ENCODE data around the gene SFI1.
"Not testable (repeated sequence)": the region's sequence is repeated elsewhere in the genome, so short reads cannot be mapped to it uniquely, and the experiment has no call there.

The SFI1 gene

DNA sequence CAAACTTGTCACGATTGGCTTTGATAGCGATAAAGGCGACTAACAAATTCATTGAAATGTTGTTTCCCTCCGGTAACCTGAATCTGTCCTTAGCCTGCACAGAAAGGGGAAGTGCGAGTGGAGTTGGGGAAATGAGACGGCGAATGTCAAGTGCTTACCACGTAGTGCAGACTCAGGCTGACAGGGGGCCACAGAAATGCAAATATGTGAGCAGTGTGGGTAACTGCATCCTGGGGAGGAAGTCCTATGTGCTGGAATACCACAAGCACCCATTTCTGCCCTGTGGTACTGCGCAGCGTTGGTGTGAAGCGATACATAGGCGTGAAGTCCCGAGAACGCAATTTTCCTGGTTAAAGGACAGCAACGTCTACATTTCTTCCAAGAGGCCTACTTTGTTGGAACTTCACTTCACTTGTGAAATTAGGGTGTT is 5.8 kb upstream of the SFI1 start:
- DNase-seq (ENCODE audit: low read depth, low spot score): no peak

DNA sequence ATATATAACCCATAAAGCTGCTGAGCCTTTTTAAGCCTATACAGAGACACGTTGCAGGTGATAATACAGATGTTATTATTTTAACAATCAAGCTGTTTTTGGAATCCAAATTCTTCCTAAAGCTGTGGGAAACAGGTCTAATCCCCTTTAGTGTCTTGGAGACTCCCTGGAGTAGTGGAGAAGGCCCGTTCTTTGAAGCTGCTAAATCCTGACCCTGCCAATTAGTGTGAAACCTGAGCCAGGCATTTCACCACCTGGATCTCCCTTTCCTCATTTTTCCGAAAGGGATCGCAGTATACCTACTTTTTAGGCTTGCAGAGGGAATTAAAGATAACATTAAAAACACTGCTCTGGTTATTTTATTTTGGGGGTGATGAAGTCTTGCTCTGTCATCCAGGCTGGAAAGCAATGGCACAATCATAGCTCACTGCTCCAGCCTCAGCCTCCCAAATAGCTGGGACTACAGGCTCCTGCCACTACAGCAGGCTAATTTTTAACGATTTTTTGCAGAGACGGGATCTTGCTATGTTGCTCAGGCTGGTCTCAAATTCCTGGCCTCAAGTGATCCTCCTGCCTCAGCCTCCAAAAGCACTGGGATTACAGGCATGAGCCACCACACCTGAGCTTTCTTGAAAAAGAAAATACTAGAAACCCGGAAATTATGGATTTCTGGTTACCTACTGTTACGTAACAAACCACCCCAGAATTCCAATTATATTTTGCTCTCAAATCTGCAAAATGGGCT is 4.9 kb upstream of the SFI1 start:
- DNase-seq (ENCODE audit: low read depth, low spot score): no peak

DNA sequence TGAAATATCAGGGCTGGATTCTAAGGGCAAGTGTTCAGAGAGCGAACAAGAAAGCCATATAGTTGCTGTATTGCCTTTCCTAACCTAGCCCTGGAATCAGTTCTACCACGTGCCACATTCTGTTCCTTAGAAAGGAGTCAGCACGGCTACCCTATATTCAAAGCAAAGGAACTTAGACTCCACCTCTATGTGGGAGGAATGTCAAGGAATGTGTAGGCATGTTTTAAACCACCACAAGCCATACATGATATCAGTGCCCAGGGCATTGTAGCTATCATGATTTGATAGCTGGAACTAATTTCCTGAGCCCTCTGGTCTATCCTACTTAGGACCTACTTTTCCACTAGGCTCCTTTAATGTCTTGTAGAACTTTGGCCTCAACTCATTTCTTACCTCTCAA is 4.2 kb upstream of the SFI1 start:
- DNase-seq (ENCODE audit: low read depth, low spot score): no peak

DNA sequence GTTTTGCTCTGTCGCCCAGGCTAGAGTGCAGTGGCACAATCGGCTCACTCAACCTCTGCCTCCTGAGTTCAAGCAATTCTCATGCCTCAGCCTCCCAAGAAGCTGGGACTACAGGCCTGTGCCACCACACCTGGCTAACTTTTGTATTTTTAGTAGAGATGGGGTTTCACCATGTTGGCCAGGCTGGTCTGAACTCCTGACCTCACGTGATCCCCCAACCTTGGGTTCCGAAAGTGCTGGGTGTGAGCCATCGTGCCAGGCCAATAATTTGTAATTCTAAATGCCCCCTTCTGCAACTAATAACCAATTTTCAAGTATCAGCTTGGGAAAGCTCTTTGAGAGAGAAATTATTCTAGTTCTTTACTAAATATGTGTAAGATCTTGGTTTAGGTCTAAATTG is 3.0 kb upstream of the SFI1 start:
- DNase-seq (ENCODE audit: low read depth, low spot score): not testable (repeated sequence)

DNA sequence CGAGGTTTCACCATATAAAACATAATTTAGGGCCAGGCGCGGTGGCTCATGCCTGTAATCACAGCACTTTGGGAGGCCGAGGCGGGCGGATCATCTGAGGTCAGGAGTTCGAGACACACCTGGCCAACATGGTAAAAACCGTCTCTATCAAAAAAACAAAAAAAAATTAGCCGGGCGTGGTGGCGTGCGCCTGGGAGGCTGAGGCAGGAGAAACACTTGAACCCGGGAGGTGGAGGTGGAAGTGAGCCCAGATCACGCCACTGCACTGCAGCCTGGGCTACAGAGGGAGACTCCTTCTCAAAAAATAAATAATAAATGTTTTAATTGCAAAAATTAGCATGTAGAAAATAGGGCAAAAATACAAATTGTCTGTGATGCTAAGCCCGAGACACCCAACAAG is 993 bp upstream of the SFI1 start:
- no peak for DNase-seq (ENCODE audit: low read depth, low spot score)

DNA sequence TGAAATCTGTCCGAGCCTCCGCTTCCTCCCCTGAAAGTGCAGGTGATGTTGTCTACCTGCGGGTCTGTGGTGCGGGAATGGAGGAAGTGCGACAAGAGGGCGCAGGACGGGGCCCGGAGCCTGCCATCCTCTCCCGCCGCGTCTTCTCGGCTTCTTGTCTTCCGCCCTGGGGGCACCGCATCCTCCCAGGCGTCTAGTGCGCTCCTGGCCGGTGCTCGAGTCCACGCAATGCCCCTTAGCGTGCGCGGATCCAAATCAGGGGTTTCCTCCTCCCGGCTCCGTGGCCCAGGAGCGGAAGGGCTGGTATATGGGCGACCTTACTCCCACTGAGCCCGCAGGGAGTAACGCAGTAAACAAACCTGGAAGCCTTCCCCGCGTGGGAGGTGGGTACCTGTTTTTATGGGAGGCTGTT is 405 bp downstream of the SFI1 start:
- DNase-seq (ENCODE audit: low read depth, low spot score): no peak

DNA sequence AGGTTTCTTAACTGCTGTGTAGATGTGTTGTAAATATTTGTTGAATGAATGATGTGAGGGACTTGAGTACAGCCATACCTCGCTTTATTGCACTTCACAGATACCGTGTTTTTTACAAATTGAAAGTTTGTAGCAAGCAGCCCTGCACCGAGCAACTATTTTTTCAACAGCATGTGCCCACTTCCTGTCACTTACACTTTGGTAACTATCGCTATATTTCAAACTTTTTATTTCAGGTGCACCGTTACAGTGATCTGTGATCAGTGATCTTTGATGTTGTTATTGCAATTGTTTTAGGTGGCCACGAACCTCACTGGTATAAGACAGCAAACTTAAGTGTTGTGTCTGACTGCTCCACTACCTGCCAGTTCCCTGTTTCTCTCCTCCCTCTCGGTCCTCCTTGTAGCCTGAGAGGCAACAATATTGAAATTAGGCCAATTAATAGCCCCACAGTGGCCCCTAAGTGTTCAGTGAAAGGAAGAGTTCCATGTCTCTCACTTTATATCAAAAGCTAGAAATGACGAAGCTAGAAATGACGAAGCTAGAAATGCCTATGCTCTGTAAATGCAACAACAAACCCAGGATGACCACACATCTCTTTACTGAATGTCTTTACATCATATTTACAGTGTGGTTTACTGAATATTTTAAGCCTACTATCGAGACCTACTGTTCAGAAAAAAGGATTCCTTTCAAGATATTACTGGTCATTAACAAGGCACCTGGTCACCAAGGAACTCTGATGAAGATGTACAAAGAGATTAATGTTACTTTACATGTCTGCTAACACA is 1.0 kb downstream of the SFI1 start:
- DNase-seq (ENCODE audit: low read depth, low spot score): no peak

DNA sequence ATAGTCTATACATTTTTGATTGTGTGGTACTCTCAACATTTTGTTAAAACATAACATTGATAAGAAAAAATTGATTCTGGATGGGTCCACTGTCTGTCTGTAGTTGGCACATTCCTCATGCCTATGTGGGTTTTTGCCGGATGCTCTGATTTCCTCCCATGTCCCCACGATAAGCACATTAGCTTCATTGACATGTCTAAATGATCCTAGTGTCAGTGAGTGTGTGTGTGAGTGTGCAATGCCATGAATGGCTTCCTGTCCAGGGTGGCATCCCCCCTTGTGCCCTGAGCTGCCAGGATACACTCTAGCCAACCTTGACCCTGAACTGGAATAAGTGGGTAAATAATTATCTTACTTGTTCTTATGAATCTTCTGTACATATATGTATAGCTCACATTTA is 5.4 kb downstream of the SFI1 start:
- DNase-seq (ENCODE audit: low read depth, low spot score): no peak

DNA sequence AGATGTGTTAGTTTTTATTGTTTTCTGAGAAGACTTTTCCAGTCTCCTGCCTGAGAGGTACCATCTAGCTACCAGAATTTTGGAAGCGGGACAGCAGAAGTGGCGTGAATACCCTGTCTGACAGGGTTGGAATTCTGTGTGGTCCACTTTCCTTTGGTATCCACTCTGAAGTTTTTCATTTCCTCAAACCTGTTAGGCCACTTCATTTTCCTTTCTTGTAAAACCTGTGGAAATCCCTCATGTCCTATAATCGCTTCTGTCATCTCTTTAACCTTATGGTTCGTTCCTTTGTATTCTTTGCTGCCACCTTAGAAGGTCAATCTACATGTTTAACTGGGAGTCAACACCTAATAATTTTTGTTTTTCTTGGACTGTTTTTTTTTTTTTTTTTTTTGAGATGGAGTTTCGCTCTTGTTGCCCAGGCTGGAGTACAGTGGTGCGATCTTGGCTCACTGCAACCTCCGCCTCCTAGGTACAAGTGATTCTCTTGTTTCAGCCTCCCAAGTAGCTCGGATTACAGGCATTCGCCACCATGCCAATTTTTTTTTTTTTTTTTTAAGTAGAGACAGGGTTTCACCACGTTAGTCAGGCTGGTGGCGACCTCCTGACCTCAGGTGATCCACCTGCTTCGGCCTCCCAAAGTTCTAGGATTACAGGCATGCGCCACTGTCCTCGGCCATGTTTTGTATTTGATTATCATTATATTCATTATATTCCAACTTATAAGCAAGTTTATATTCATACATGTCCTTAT is 7.1 kb downstream of the SFI1 start:
- no peak for DNase-seq (ENCODE audit: low read depth, low spot score)

DNA sequence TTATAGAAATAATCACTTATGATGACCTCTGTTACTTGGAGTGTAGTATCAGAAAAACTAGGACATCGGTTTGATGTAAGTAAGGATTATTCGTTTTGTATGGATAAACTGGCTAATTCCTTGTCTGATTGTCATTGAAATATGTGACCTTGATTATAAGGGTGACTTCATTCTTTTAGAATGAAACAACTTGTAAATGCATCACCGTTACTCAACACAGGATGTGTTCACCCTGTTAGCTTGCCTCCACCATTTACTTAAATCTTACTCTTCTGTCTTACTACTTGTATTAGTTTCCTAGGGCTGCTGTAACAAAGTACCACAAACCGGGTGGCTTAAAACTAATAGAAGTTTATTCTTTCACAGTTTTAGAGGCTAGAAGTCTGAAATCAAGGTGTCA is 7.9 kb downstream of the SFI1 start:
- DNase-seq (ENCODE audit: low read depth, low spot score): no peak

DNA sequence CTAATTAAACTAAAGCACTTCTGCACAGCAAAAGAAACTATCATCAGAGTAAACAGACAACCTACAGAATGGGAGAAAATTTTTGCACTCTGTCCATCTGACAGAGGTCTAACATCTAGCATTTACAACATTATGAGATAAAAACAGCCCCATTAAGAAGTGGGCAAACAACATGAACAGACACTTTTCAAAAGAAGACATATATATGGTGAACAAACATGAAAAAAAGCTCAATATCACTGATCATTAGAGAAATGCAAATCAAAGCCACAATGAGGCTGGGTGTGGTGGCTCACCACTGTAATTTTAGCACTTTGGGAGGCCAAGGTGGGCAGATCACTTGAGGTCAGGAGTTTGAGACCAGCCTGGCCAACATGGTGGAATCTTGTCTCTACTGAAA is 11.2 kb downstream of the SFI1 start:
- DNase-seq (ENCODE audit: low read depth, low spot score): not testable (repeated sequence)

DNA sequence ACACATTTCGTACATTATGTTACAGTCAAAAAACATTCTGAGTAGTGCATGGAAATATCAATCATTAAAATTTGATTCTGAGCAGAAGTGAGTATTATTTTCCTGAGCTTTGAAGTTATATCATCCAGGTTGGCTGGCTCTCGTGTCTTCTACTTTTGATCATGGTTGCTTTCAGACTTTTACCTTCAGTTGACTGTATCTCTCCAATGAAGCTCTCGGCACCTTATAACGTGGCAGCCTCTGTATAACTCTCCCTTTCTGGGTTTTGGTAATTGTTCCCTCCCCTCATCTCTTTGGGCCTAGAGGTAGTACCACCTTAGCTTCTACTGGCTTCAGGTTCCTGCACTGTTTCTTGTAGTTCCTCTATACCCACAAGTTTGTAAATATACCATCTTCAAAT is 12.2 kb downstream of the SFI1 start:
- DNase-seq (ENCODE audit: low read depth, low spot score): no peak

DNA sequence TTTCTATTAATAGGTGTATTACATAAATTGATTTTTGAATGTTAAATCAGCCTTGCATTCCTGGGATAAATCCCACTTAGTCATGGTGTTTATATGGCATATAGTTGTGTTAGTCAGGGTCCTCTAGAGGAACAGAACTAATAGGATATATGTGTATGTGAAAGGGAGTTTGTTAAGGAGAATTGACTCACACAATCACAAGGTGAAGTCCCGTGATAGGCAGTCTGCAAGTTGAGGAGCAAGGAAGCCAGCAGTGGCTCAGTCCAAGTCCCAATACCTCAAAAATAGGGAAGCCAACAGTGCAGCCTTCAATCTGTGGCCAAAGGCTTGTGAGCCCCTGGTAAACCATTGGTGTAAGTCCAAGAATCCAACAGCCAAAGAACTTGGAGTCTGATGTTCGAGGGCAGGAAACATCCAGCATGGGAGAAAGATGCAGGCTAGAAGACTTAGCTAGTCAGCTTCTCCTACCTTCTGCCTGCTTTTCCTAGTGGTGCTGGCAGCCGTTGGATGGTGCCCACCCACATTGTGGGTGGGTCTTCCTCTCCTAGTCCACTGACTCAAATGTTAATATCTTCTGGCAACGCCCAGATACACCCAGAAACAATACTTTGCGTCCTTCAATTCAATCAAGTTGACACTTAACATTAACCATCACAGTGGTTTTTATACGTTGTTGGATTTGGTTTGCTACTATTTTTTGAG is 12.9 kb downstream of the SFI1 start:
- no peak for DNase-seq (ENCODE audit: low read depth, low spot score)

DNA sequence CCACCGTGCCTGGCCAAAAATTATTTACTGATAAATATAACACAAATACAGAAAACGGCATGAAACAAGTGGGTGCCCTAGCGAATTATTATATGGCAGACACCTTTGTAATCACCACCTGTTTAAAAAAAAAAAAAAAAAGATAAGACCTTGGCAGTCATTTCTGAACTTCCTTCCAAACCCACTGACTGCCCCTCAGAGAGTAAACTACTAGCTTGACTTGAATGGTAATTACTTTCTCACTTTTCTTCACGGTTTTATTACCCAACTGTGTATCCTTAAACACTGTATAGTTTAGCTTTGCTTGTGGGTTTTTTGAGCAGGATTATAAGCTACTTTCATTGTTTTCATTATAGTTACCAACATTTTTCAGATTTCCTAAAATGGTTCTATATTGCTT is 23.7 kb downstream of the SFI1 start:
- DNase-seq (ENCODE audit: low read depth, low spot score): no peak

DNA sequence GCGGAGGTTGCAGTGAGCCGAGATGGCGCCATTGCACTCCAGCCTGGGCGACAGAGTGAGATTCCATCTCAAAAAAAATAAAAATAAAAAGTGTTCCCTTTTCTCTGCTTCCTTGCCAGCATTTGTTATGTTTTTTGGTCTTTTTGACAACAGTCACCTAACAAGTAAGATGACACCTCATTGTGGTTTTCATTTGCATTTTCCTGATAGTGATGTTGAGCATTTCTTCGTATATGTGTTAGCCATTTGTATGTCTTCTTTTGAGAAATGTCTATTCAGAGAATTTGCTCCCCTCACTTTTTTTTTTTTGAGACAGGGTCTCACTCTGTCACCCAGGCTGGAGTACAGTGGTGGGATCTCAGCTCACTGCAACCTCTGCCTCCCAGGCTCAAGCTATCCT is 27.8 kb downstream of the SFI1 start:
- not testable (repeated sequence) for DNase-seq (ENCODE audit: low read depth, low spot score)

DNA sequence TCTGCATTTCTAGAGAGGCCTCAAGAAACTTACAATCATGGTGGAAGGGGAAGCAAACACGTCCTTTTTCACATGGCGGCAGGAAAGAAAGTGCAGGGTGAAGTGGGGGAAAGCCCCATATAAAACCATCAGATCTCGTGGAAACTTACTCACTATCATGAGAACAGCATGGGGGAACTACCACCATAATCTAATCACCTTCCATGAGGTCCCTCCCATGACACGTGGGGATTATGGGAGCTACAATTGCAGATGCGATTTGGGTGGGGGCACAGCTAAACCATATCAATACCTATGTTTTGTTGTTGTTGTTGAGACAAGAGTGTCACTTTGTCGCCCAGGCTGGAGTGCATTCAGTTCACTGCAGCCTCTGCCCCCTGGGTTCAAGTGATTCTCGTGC is 29.9 kb downstream of the SFI1 start:
- no peak for DNase-seq (ENCODE audit: low read depth, low spot score)

DNA sequence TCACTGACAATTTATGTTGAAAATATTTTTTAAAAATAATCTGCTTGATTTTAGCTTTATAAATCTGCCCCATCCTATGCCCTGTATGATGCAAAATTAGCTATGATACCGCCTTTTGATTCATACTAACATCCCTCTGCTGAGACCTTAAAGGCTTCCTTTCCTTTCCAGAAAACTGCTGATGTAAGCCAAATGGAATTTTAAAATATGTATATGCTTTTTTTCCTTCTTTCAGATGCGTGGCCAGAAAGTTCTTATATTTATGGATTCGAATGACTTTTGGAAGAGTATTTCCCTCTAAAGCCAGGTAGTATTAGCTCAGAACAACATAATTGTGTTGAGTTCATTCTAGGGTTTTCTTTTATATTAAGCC is 34.5 kb downstream of the SFI1 start:
- no peak for DNase-seq (ENCODE audit: low read depth, low spot score)

DNA sequence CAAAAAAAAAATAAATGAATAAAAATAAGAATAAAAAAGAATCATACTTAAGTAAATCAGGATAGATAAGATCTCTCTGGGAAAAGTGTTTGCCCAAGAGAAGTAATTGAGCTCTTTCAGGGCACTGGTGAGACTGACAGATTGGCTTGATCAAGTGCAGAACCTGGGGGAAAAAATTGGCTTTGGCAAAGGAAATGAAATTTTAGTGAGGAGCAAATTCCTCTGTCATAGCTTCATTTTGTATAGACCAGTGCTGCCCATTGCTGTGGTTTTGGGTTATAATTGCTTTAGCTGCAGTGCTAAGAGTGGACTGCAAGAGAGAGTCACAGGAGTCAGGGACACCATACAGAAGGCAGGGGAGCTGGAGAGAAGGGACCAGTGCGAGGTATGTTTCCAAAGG is 35.7 kb downstream of the SFI1 start:
- DNase-seq (ENCODE audit: low read depth, low spot score): no peak

DNA sequence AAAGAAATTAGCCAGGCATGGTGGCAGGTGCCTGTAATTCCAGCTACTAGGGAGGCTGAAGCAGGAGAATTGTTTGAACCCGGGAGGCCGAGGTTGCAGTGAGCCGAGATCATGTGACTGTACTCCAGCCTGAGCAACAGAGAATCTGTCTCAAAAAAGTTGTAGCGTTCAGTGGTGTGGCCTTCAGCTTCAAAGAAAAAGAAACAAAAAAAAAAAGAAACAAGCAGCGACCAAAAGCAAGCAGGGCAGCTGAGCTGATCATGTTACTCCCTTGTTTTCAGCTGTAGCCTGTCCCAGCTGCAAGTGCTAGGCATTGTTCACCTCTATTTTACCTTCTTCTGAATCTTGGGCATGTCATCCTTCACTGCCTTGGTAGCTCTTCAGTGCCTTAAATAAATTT is 37.0 kb downstream of the SFI1 start:
- DNase-seq (ENCODE audit: low read depth, low spot score): no peak

DNA sequence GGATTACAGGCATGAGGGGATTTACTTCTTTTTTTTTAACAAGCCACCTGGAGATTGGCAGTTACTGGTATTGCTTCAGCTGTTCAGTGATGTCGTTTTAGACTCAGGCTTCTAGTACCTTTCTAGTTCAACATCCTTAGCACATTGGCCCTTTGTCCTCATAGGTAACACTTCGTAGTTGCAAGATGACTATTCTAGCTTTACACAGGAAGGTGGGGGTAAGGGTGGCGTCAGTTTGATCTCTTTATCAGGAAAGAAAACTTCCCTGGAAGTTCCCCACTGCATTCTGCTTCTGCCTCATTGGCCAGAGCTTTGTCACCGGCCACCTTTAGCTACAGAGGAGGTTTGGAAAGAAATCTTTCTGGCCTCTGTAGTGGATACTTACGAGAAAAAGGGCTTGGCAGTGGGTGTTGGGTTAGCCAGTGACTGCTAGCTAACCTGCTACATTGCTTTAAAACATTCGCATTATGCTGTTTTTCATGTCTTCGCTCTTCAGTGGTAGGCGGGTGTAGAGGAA is 40.7 kb downstream of the SFI1 start:
- DNase-seq (ENCODE audit: low read depth, low spot score): no peak

DNA sequence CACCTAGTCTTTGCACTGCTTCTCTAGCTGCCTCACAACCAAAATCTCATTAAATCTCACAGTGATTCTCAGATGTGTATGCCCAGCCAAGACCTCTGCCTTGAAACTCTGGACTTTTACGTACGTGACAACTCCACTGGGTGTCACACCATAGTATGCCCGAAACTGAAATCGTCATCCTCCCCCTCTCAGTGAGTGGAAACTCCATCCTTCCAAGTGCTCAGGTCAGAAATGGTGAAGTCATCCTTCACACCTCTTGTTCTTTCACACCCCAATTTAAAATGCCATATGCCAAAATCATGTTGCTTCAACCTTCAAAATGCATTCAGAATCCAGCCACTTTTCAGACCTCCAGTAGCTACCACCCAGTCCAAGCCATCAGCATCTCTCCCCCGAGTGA is 42.5 kb downstream of the SFI1 start:
- no peak for DNase-seq (ENCODE audit: low read depth, low spot score)

DNA sequence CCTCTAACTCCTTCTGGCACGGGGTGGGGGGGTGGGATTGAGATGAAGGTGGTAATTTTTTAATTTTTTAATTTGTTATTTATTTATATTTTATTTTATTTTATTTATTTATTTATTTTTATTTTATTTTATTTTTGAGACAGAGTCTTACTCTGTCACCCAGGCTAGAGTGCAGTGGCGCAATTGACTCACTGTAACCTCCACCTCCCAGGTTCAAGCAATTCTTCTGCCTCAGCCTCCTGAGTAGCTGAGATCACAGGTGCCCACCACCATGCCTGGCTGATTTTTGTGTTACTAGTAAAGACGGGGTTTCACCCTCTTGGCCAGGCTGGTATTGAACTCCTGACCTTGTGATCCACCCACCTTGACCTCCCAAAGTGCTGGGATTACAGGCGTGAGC is 43.8 kb downstream of the SFI1 start:
- not testable (repeated sequence) for DNase-seq (ENCODE audit: low read depth, low spot score)

Measured in brain pericyte (primary cell).